ENCODE data around the gene KMT5B. TPM values are rescaled to one million over a fixed set of nuclear protein-coding genes. Genes with fewer than 3 reads are reported as not detected.

KMT5B gene
- total RNA-seq, 1 donor = 20.1 TPM

DNA sequence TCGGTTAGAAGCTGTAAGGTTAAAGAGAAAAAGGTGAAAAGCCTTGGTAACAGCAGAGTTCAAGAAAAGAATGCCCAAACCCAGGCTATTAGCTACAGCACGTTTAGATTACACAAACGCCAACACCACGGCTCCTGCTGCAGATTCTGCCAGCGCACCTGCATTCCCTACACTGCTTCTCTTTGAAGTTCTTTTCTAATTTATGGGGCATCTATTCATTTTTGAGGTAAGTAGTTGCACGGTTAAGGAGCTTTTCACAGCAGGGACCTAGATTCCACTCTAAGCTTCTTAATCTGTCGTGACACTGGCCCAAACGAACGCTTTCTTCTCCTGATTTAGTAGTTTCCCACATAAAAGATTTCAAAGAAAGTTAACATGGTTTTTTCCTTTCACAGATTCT lies 53.9 kb downstream of the KMT5B start:
- H3K4me3 ChIP-seq (ENCODE audit: low read depth, low read length) = no peak overlapping the region
- DNase-seq (ENCODE audit: low read depth) = no peak
- TF ChIP-seq, protein P1, sequence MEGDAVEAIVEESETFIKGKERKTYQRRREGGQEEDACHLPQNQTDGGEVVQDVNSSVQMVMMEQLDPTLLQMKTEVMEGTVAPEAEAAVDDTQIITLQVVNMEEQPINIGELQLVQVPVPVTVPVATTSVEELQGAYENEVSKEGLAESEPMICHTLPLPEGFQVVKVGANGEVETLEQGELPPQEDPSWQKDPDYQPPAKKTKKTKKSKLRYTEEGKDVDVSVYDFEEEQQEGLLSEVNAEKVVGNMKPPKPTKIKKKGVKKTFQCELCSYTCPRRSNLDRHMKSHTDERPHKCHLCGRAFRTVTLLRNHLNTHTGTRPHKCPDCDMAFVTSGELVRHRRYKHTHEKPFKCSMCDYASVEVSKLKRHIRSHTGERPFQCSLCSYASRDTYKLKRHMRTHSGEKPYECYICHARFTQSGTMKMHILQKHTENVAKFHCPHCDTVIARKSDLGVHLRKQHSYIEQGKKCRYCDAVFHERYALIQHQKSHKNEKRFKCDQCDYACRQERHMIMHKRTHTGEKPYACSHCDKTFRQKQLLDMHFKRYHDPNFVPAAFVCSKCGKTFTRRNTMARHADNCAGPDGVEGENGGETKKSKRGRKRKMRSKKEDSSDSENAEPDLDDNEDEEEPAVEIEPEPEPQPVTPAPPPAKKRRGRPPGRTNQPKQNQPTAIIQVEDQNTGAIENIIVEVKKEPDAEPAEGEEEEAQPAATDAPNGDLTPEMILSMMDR (IDR thresholded peaks at IDR 0.05; ENCODE audit: insufficient read depth, low read length) = no peak

DNA sequence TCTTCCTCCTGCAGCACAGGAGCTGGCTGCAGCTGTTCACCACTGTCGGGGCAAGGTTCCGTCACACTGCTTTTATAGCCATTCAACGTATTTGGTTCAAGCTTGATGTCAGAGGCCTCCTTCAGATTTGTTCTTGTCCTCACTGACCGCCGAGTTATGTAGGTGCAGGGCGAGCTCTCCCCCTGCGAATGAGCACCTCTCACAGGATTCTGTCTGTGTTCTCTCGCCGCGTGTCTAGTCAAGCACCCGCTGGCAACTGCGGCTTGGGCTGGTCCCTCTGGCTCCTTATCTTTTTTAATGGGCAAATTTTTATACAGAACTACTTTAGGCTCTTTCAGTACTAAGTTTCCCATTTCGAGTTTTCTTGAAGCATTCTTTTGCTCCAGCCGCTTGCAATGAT lies 54.5 kb downstream of the KMT5B start:
- H3K4me3 ChIP-seq (ENCODE audit: low read depth, low read length) = no peak overlapping the region
- TF ChIP-seq, protein P1 (IDR thresholded peaks at IDR 0.05; ENCODE audit: insufficient read depth, low read length) = no peak
- DNase-seq (ENCODE audit: low read depth) = no peak

DNA sequence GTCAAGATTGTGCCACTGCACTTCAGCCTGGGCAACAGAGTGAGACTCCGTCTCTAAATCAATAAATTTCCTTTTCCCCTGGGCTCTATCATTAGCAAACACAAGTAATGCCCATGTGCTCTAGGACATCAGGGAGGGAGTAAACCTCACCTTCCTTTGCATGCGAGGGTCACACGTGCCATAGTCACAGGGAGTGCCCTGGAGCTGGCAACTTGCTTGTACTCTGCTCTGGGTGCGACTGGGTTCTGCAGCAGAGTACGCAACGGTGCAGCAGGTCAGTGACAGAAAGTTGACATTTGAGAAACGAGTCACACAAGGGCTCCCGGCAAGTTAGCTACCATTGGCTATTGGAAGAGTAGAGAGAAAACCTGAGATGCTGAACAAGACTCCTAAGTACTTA lies 59.4 kb downstream of the KMT5B start:
- DNase-seq (ENCODE audit: low read depth) = no peak
- H3K4me3 ChIP-seq (ENCODE audit: low read depth, low read length) = no peak overlapping the region
- TF ChIP-seq, protein P1 (IDR thresholded peaks at IDR 0.05; ENCODE audit: insufficient read depth, low read length) = no peak

DNA sequence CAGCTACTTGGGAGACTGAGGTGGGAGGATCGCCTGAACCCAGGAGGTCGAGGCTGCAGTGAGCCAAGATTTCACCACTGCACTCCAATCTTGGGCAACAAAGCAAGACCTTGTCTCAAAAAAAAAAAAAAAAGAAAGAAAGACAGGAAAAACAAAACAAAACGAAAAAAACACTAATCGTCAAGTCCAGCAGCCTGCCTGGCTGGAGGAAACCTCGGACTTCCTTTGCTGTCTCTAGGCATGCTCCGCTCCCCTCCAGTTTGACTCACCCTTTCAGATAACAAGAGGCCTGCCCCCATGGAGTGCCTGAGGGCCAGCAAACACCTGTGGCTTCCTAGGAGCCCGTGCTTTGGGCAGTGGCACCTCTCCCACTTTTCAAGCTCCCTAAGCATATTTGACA lies 63.1 kb downstream of the KMT5B start:
- peak; percentile 60 for DNase-seq (ENCODE audit: low read depth)
- TF ChIP-seq, protein P1 (IDR thresholded peaks at IDR 0.05; ENCODE audit: insufficient read depth, low read length) = no peak
- no peak overlapping the region for H3K4me3 ChIP-seq (ENCODE audit: low read depth, low read length)

DNA sequence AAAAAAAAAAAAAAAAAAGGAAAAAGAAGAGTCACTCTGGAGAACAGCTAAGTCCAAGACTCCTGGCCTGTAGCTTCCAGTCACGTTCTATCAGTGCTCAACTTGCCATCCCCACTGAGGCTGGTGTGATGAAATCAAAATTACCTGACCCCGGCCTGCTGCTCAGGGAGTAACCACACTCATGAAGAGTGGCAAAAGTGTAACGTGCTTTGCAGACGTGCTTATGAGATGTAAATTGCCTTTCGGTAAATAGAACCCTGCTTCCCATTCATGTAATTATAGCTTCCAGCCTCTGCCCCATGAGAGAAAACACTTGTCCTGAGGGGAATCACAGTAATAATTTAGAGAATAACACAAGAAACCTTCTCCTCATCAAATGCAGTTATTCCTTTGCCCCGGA lies 63.7 kb downstream of the KMT5B start:
- TF ChIP-seq, protein P1 (IDR thresholded peaks at IDR 0.05; ENCODE audit: insufficient read depth, low read length) = no peak

DNA sequence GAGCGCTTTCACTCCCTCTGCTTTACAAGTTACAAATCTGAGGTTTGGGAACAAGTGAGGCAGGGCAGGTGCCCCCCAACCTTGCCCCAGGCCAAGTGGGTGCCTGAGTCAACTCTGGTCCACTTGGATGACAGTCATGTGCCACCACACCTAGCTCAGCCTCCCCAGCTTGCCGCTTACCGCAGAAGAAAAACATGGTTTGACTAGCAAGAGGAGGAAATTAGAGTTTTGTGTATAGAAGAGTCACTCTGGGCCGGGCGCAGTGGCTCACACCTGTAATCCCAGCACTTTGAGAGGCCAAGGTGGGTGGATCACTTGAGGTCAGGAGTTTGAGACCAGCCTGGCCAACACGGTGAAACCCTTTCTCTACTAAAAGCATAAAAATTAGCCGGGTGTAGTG lies 64.2 kb downstream of the KMT5B start:
- TF ChIP-seq, protein P1 (IDR thresholded peaks at IDR 0.05; ENCODE audit: insufficient read depth, low read length) = no peak
- DNase-seq (ENCODE audit: low read depth) = no peak
- no peak overlapping the region for H3K4me3 ChIP-seq (ENCODE audit: low read depth, low read length)

More for the DNA sequence above, 63.7 kb downstream of the KMT5B start:
- no peak overlapping the region for H3K4me3 ChIP-seq (ENCODE audit: low read depth, low read length)
- DNase-seq (ENCODE audit: low read depth) = no peak

DNA sequence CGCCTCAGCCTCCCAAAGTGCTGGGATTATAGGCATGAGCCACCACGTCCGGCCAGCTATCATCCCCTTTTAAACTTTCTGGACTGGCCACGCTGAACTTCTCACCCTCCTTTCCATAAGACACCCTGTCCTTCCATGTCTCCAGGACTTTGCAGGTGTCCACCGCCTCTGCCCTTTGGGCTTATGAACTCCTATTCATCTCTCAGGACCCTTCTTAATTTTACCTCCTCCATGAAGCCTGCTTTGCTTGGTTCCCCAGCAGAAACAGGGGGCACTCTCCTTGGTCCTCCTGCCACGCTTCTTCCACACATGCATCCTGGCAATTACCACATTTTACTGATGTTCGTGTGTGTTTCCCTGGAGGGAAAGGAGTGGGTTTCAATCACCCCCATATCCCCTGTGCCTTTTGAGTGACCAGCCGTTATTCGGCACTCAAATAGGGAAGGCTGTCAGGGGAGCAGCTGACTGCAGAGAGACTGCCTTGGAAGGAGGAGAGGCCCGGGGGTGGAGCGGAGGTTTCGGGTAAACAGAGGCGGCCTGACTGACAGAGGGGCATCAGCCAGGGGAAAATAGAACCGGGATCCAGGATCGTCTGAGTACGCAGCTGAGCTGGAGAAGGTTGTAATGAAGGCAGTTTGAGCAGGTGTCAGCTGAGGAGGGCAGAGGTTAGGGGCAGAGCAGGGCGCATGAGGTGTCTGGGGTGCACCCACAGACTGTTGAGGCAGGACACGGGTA lies 64.9 kb downstream of the KMT5B start:
- TF ChIP-seq, protein P1 (IDR thresholded peaks at IDR 0.05; ENCODE audit: insufficient read depth, low read length) = no peak
- no peak overlapping the region for H3K4me3 ChIP-seq (ENCODE audit: low read depth, low read length)
- DNase-seq (ENCODE audit: low read depth) = no peak

Measured in fibroblast of the aortic adventitia (primary cell).